H1 (cell line): ENCODE results near the gene ELOF1. TPM values are rescaled to one million over a fixed set of nuclear protein-coding genes. Genes with fewer than 3 reads are reported as not detected.
"Not testable (repeated sequence)": the region's sequence is repeated elsewhere in the genome, so short reads cannot be mapped to it uniquely, and the experiment has no call there.

Source experiments
- CTCF ChIA-PET: fragments of 300-600 bp; sonication (Branson Sonifier 250); formaldehyde crosslinking; loops from one replicate; lab custom pipeline; 2021; ENCODE audit not compliant: partially characterized antibody; lab: Charles Lee
- POLR2A ChIA-PET: fragments of 300-600 bp; sonication (Branson Sonifier 250); formaldehyde crosslinking; loops from one replicate; lab custom pipeline; 2021; ENCODE audit warnings: inconsistent platforms; ENCODE audit not compliant: partially characterized antibody; lab: Charles Lee
- DNase-seq, 2 experiments: peaks; one replicate each; pipeline versions ENCODE4 v3.0.0 to v3.0.0-alpha.2; 2010 to 2022; ENCODE audit warnings: low spot score in 2 of 2, low read depth in 1 of 2, mixed read lengths in 1 of 2
- FAIRE-seq: peaks from 2 replicates; lab custom pipeline; 2011; peaks lifted over from hg19 to GRCh38; lab: Jason Lieb, UNC
- H2AFZ ChIP-seq: 2 replicates; pipeline ENCODE4 v1.8.1; 2012; ENCODE audit warnings: low read length, inconsistent platforms
- H2AK5ac ChIP-seq: 2 replicates; pipeline ENCODE4 v1.6.1; 2013; ENCODE audit warnings: low read depth, low read length
- H2BK120ac ChIP-seq: replicated peaks from 2 replicates; pipeline ENCODE3; 2013; ENCODE audit warnings: low read depth, low read length, inconsistent platforms
- H2BK12ac ChIP-seq: 2 replicates; pipeline ENCODE4 v1.6.1; 2013; ENCODE audit warnings: low read depth, low read length
- H2BK15ac ChIP-seq: 2 replicates; pipeline ENCODE4 v1.6.1; 2013; ENCODE audit warnings: low read length
- H2BK20ac ChIP-seq: 2 replicates; pipeline ENCODE4 v1.6.1; 2013; ENCODE audit warnings: low read length
- H2BK5ac ChIP-seq: 2 replicates; pipeline ENCODE4 v1.6.1; 2013; ENCODE audit warnings: low read depth, low read length
- H3K14ac ChIP-seq: 2 replicates; pipeline ENCODE4 v1.6.1; 2013; ENCODE audit warnings: inconsistent platforms; ENCODE audit not compliant: insufficient read length
- H3K18ac ChIP-seq: 2 replicates; pipeline ENCODE4 v1.6.1; 2013; ENCODE audit warnings: low read length; ENCODE audit errors: extremely low read depth
- H3K23ac ChIP-seq: 2 replicates; pipeline ENCODE4 v1.6.1; 2013; ENCODE audit warnings: inconsistent platforms; ENCODE audit not compliant: insufficient read length
- H3K23me2 ChIP-seq: 2 replicates; pipeline ENCODE4 v1.6.1; 2013; ENCODE audit warnings: low read depth, low read length
- H3K27ac ChIP-seq: 2 replicates; pipeline ENCODE4 v1.6.1; 2011; ENCODE audit warnings: low read depth, low read length, inconsistent platforms
- H3K27me3 ChIP-seq, 4 experiments: replicated peaks in 1 of 4; 1 replicate in 1 of 4; 2 replicates in 3 of 4; pipeline versions ENCODE4 v1.6.1 to v1.8.1; 2011 to 2013; ENCODE audit warnings: low read length in 3 of 4, mild to moderate bottlenecking in 3 of 4, inconsistent platforms in 2 of 4, mixed read lengths in 2 of 4, moderate library complexity in 1 of 4; ENCODE audit not compliant: control insufficient read depth in 3 of 4, insufficient read depth in 3 of 4; ENCODE audit errors: extremely low read depth in 1 of 4
- H3K36me3 ChIP-seq, 4 experiments: 2 replicates each; pipeline versions ENCODE4 v1.6.1 to v1.8.1; 2011 to 2013; ENCODE audit warnings: mild to moderate bottlenecking in 4 of 4, low read length in 3 of 4, moderate library complexity in 2 of 4, control low read depth in 1 of 4, inconsistent platforms in 1 of 4; ENCODE audit not compliant: insufficient read depth in 4 of 4, control insufficient read depth in 2 of 4
- H3K4ac ChIP-seq: replicated peaks from 2 replicates; pipeline ENCODE3; 2013; ENCODE audit warnings: low read length, low read depth, mixed read lengths, inconsistent platforms; ENCODE audit not compliant: insufficient read length
- H3K4me1 ChIP-seq, 4 experiments: replicated peaks in 1 of 4; 1 replicate in 1 of 4; 2 replicates in 3 of 4; pipeline versions ENCODE4 v1.6.1 to v1.8.1; 2011 to 2013; ENCODE audit warnings: low read length in 3 of 4, inconsistent platforms in 2 of 4, mixed read lengths in 1 of 4; ENCODE audit not compliant: insufficient read depth in 4 of 4, control insufficient read depth in 3 of 4
- H3K4me2 ChIP-seq, 2 experiments: 2 replicates each; pipeline versions ENCODE4 v1.6.1 to v1.8.1; 2011 to 2013; ENCODE audit warnings: low read depth in 2 of 2, low read length in 2 of 2, control low read depth in 1 of 2, inconsistent platforms in 1 of 2, mild to moderate bottlenecking in 1 of 2; ENCODE audit not compliant: insufficient read depth in 1 of 2
- H3K4me3 ChIP-seq, 4 experiments: fragments of 200-600, 300-600 bp in 1 of 4; sonication (generic), shearing (Covaris generic), sonication (Bioruptor Twin) in 1 of 4; 2 replicates each; pipeline versions ENCODE4 v1.5.1 to v1.8.1; 2011 to 2016; ENCODE audit warnings: low read length in 4 of 4, low read depth in 3 of 4, control low read depth in 2 of 4, inconsistent platforms in 2 of 4, mild to moderate bottlenecking in 2 of 4, mixed read lengths in 1 of 4, moderate library complexity in 1 of 4; ENCODE audit not compliant: insufficient read depth in 2 of 4; ENCODE audit errors: extremely low read depth in 1 of 4
- H3K56ac ChIP-seq: replicated peaks from 2 replicates; pipeline ENCODE3; 2013; ENCODE audit warnings: low read depth, mild to moderate bottlenecking, mixed read lengths, low read length, inconsistent platforms; ENCODE audit not compliant: insufficient read length
- H3K79me1 ChIP-seq: 2 replicates; pipeline ENCODE4 v1.6.1; 2013; ENCODE audit warnings: low read depth, low read length, control low read depth
- H3K79me2 ChIP-seq, 2 experiments: 2 replicates each; pipeline versions ENCODE4 v1.6.1 to v1.8.1; 2012 to 2013; ENCODE audit warnings: low read length in 2 of 2, mild to moderate bottlenecking in 2 of 2, inconsistent platforms in 1 of 2; ENCODE audit not compliant: insufficient read depth in 2 of 2, control insufficient read depth in 1 of 2
- H3K9ac ChIP-seq, 4 experiments: replicated peaks in 1 of 4; 1 replicate in 1 of 4; 2 replicates in 3 of 4; pipeline versions ENCODE4 v1.6.1 to v1.8.1; 2011 to 2013; ENCODE audit warnings: low read depth in 3 of 4, low read length in 3 of 4, control low read depth in 2 of 4, mild to moderate bottlenecking in 2 of 4, moderate library complexity in 2 of 4, inconsistent platforms in 1 of 4; ENCODE audit errors: extremely low read depth in 1 of 4
- H3K9me3 ChIP-seq, 2 experiments: 2 replicates each; pipeline versions ENCODE4 v1.6.1 to v1.8.1; 2012 to 2013; ENCODE audit warnings: mild to moderate bottlenecking in 2 of 2, moderate library complexity in 2 of 2, control low read depth in 1 of 2, inconsistent platforms in 1 of 2, low read depth in 1 of 2, low read length in 1 of 2, mixed read lengths in 1 of 2; ENCODE audit not compliant: insufficient read depth in 2 of 2
- H4K20me1 ChIP-seq, 2 experiments: replicated peaks in 1 of 2; 2 replicates each; pipeline versions ENCODE3 to v1.8.1; 2011 to 2013; ENCODE audit warnings: inconsistent platforms in 2 of 2, low read length in 2 of 2, mild to moderate bottlenecking in 1 of 2; ENCODE audit not compliant: insufficient read depth in 2 of 2, control insufficient read depth in 1 of 2
- H4K5ac ChIP-seq: 2 replicates; pipeline ENCODE4 v1.6.1; 2013; ENCODE audit warnings: low read length, low read depth, mixed read lengths, inconsistent platforms; ENCODE audit not compliant: insufficient read length
- H4K8ac ChIP-seq: 2 replicates; pipeline ENCODE4 v1.8.0; 2013; ENCODE audit warnings: mild to moderate bottlenecking, moderate library complexity, low read length, inconsistent platforms; ENCODE audit not compliant: insufficient read depth; ENCODE audit errors: extremely low read depth
- H4K91ac ChIP-seq: replicated peaks from 2 replicates; pipeline ENCODE3; 2013; ENCODE audit warnings: low read length, mixed read lengths, inconsistent platforms; ENCODE audit not compliant: insufficient read length
- WGBS, 2 experiments: shearing (Covaris generic) in 1 of 2; methylation state at CpG; one replicate each; pipeline versions ENCODE4 v1.1.6 to v1.1.7; 2013 to 2015; ENCODE audit warnings: low lambda C conversion rate in 2 of 2, mixed read lengths in 2 of 2, inconsistent platforms in 1 of 2, low coverage in 1 of 2, missing lambda C conversion rate in 1 of 2; ENCODE audit not compliant: insufficient replicate concordance in 2 of 2, insufficient coverage in 1 of 2, insufficient read length in 1 of 2; ENCODE audit errors: extremely low coverage in 1 of 2, missing lambda C conversion rate in 1 of 2; 5-methylcytosine and 5-hydroxymethylcytosine counted together
- polyA plus RNA-seq, 7 experiments: library from polyadenylated mRNA; depleted of rRNA in 3 of 7; stranded (reverse) in 5 of 7; unstranded in 2 of 7; fragments of >200 nt in 5 of 7; fragments of 200-250 nt in 2 of 7; gene quantifications; 1 replicate in 5 of 7; 2 replicates in 1 of 7; 4 replicates in 1 of 7; pipeline versions ENCODE4 v1.2.1 to v1.2.3, GENCODE V29; 2011 to 2013; ENCODE audit warnings: missing spikeins in 2 of 7, mixed read lengths in 2 of 7
- total RNA-seq: library from RNA; stranded (reverse); fragmentation: NEBNext Ultra II Directional; extraction: Animal tissue kit (Norgen Biotek cat#: 25700); gene quantifications from 2 replicates; pipeline ENCODE4 v1.2.1, GENCODE V29; 2021

Gene ELOF1
- total and polyA plus RNA-seq, 2 of the 8 experiments (the other 6 are each of a cell fraction or from before 2014, with no cell fraction given), result 84.2 to 101 TPM

DNA sequence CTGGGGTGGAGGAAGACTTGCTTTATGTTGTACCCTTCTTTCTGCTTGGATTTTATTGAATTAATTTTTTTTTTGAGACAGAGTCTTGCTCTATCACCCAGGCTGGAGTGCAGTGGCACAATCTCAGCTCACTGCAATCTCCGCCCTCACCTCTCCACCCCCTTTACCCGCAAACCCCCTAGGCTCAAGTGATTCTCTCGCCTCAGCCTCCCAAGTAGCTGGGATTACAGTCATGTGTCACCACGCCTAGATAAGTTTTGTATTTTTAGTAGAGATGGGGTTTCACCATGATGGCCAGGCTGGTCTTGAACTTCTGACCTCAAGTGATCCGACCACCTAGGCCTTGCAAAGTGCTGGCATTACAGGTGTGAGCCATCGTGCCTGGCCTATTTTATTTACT lies 14.3 kb upstream of the ELOF1 start:
- H2BK20ac ChIP-seq, H3K36me3 ChIP-seq, H3K4ac ChIP-seq, H3K4me3 ChIP-seq, DNase-seq, H2AFZ ChIP-seq, H3K27me3 ChIP-seq, H3K4me2 ChIP-seq, H3K9ac ChIP-seq, H3K14ac ChIP-seq, H4K20me1 ChIP-seq, FAIRE-seq, H3K23ac ChIP-seq, H3K4me1 ChIP-seq, H2AK5ac ChIP-seq, H2BK5ac ChIP-seq, H3K56ac ChIP-seq, H2BK15ac ChIP-seq, H3K79me1 ChIP-seq, H3K27ac ChIP-seq, H4K91ac ChIP-seq, H4K5ac ChIP-seq, H3K18ac ChIP-seq, H2BK120ac ChIP-seq, H3K9me3 ChIP-seq, H2BK12ac ChIP-seq, H3K79me2 ChIP-seq, H4K8ac ChIP-seq, H3K23me2 ChIP-seq: not testable (repeated sequence)
- 86% methylated on average over 6 of the region's 6 CpGs; no CpG with 5 or more reads in 1 of the 2 experiments for WGBS, 2 experiments
- ChIA-PET POLR2A (interaction anchor here (0.6 to 1.2 kb wide), 2 partner anchors 9 to 26 kb away, joined by 3 to 4 read pairs; no protein-coding TSS in a partner anchor), CTCF (interaction anchor here (0.6 to 4.3 kb wide), 8 partner anchors 8 to 92 kb away, joined by 3 to 19 read pairs (median 3); no protein-coding TSS in a partner anchor)
